ENCODE results near the gene SLC38A3.

- TF ChIP-seq EZH2 (IDR thresholded peaks at IDR 0.05; ENCODE audit: insufficient read depth, poor library complexity, severe bottlenecking) (no peak), EZH2phosphoT487 (IDR thresholded peaks at IDR 0.05; ENCODE audit: insufficient read depth, low read depth) (no peak)
Measured at GRCh38 chr3:50239649-50240048, 34.6 kb downstream of the SLC38A3 start.

Measured in GM23248 (cell line).